Upper lobe of left lung (tissue), 6 donors: ENCODE data around the gene GATA3. TPM values are rescaled to one million over a fixed set of nuclear protein-coding genes. Genes with fewer than 3 reads are reported as not detected.

Source experiments
- ATAC-seq, 2 donors: fragments of 200-7000 bp; cut with Tn5 transposase; one replicate each; pipeline ENCODE4 v1.9.1; 2022; ENCODE audit warnings: mild to moderate bottlenecking in 2 of 2, moderate library complexity in 2 of 2; ENCODE audit not compliant: low FRiP score in 2 of 2
- DNase-seq, 2 donors: peaks; one replicate each; pipeline ENCODE4 v3.0.0-alpha.2; 2019 to 2020
- H3K27ac ChIP-seq, 4 donors: fragments of 200-600 bp; sonication (generic); one replicate each; pipeline ENCODE4 v1.5.1; 2016 to 2019
- H3K27me3 ChIP-seq, 4 donors: fragments of 200-600 bp; sonication (generic); one replicate each; pipeline ENCODE4 v1.5.1; 2017 to 2019
- H3K36me3 ChIP-seq, 4 donors: fragments of 200-600 bp; sonication (generic); one replicate each; pipeline ENCODE4 v1.5.1; 2016 to 2019
- H3K4me1 ChIP-seq, 4 donors: fragments of 200-600 bp; sonication (generic); one replicate each; pipeline ENCODE4 v1.5.1; 2018 to 2019
- H3K4me3 ChIP-seq, 4 donors: fragments of 200-600 bp; sonication (generic); one replicate each; pipeline ENCODE4 v1.5.1; 2017 to 2019; ENCODE audit warnings: mild to moderate bottlenecking in 2 of 4, moderate library complexity in 1 of 4
- H3K9me3 ChIP-seq, 4 donors: fragments of 200-600 bp; sonication (generic); one replicate each; pipeline ENCODE4 v1.5.1; 2018 to 2019
- CTCF ChIP-seq, 6 experiments: fragments of 450-650 bp in 4 of 6; fragments of 200-600 bp in 2 of 6; sonication (generic) in 2 of 6; IDR thresholded peaks; one replicate each; pipeline ENCODE4 v1.5.1; 2016 to 2019; ENCODE audit warnings: antibody characterized with exemption in 6 of 6
- EP300 ChIP-seq, 4 donors: sonication (generic); formaldehyde crosslinking; IDR thresholded peaks; one replicate each; pipeline ENCODE4 v1.5.1; 2017; ENCODE audit warnings: antibody characterized with exemption in 4 of 4, control low read depth in 2 of 4
- POLR2A ChIP-seq, 4 donors: fragments of 450-650 bp; IDR thresholded peaks; one replicate each; pipeline ENCODE4 v1.5.1; 2016 to 2017; ENCODE audit warnings: antibody characterized with exemption in 4 of 4, mild to moderate bottlenecking in 2 of 4
- POLR2AphosphoS5 ChIP-seq, 2 donors: sonication (generic); formaldehyde crosslinking; IDR thresholded peaks; one replicate each; pipeline ENCODE4 v1.5.1; 2017; ENCODE audit warnings: antibody characterized with exemption in 2 of 2
- WGBS, 2 donors: methylation state at CpG; one replicate each; pipeline ENCODE4 v1.1.5; 2017 to 2018; 5-methylcytosine and 5-hydroxymethylcytosine counted together
- total RNA-seq, 6 donors: library from RNA; depleted of rRNA in 4 of 6; stranded (reverse); fragments of >200 nt in 4 of 6; gene quantifications; one replicate each; pipeline versions ENCODE4 v1.1.0 to v1.2.1, GENCODE V29; 2016 to 2021
- donor health status: DM: no; HTN: no; CAD: no; lungs with moderate emphysema.
- donor health status: DM: no; HTN: yes; CAD: no; lungs with severe emphysema.

Gene GATA3
- total RNA-seq, 6 donors from 2014 or later, result 0.22 to 6.3 (median 2.7) TPM

- peak; percentile 70 to 97 for DNase-seq
- Histone ChIP-seq H3K36me3 (no peaks in the 10 kb centered on the region), H3K4me1 (peaks cover 49 to 89% (median 70%) of the 10 kb centered on the region in 4 donors), H3K4me3 (peak overlapping the region; percentile 31 to 60 (median 54)), H3K27ac (peak overlapping the region in 3 of 4 donors; percentile 54 to 86 (median 80)), H3K27me3 (peaks cover 2 to 87% (median 52%) of the 10 kb centered on the region in 4 donors), H3K9me3 (no peaks in the 10 kb centered on the region)
- peak; percentile 82 to 85 for ATAC-seq
- peak in 1 of 4 donors; percentile 22 for TF ChIP-seq POLR2A (IDR thresholded peaks at IDR 0.05)
- no peak for TF ChIP-seq EP300 (IDR thresholded peaks at IDR 0.05)
- peak in 5 of 6 experiments; percentile 84 to 89 (median 86) for TF ChIP-seq CTCF (IDR thresholded peaks at IDR 0.05)
- WGBS, 2 donors, result 1 to 5% methylated on average over 18 to 30 of the region's 60 CpGs
Observed at GRCh38 chr10:8053446-8054243, 843 bp upstream of the GATA3 start.

GRCh38 chr10:8054244-8054493 lies 319 bp upstream of the GATA3 start:
- WGBS, 2 donors, result 1 to 2% methylated on average over 9 to 14 of the region's 25 CpGs
- Histone ChIP-seq H3K27me3 (peaks cover 0 to 86% (median 49%) of the 10 kb centered on the region in 4 donors), H3K27ac (peak overlapping the region in 3 of 4 donors; percentile 77 to 86 (median 80)), H3K36me3 (no peaks in the 10 kb centered on the region), H3K4me1 (peaks cover 48 to 89% (median 67%) of the 10 kb centered on the region in 4 donors), H3K4me3 (peak overlapping the region; percentile 23 to 60 (median 54)), H3K9me3 (no peaks in the 10 kb centered on the region)
- peak in 1 of 2 donors; percentile 27 for ATAC-seq
- DNase-seq, result no peak
- TF ChIP-seq POLR2A (IDR thresholded peaks at IDR 0.05) (no peak), EP300 (IDR thresholded peaks at IDR 0.05) (no peak), CTCF (IDR thresholded peaks at IDR 0.05) (no peak), POLR2AphosphoS5 (IDR thresholded peaks at IDR 0.05) (no peak)

GRCh38 chr10:8055420-8056349 lies 1.2 kb downstream of the GATA3 start:
- ATAC-seq, result no peak
- peaks cover 0 to 71% (median 38%) of the 10 kb centered on the region in 4 donors for H3K27me3 ChIP-seq
- TF ChIP-seq POLR2AphosphoS5 (IDR thresholded peaks at IDR 0.05) (no peak), EP300 (IDR thresholded peaks at IDR 0.05) (no peak), POLR2A (IDR thresholded peaks at IDR 0.05) (no peak), CTCF (IDR thresholded peaks at IDR 0.05) (no peak)
- H3K4me3 ChIP-seq, result peak overlapping the region; percentile 6 to 60 (median 54)
- H3K9me3 ChIP-seq, result no peaks in the 10 kb centered on the region
- peak in 1 of 2 donors; percentile 87 for DNase-seq
- H3K27ac ChIP-seq, result peak overlapping the region; percentile 61 to 88 (median 82)
- H3K36me3 ChIP-seq, result no peaks in the 10 kb centered on the region
- H3K4me1 ChIP-seq, result peaks cover 45 to 88% (median 64%) of the 10 kb centered on the region in 4 donors
- WGBS, 2 donors, result 8 to 12% methylated on average over 33 to 51 of the region's 85 CpGs

DNA sequence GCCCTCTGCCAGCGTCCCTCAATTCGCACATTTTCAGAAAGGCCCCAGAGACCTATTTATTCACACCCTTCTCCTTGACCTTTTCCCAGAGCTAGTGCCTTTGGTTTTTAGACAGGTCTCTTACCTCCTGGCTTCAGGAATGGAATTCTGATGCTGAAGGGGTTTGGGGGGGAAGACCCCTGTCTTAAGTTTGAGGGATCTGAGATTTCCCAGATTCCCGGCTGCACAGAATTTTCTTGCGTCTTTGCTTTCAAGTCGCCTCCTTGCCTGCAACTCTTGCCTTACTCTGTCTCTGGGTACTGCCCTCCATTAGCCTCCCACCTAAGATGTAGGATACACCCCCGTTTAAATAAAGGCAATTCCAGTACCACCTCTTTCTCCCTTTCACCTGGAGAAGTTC lies 1.9 kb downstream of the GATA3 start:
- H3K9me3 ChIP-seq, result no peaks in the 10 kb centered on the region
- no peak for DNase-seq
- H3K4me1 ChIP-seq, result peaks cover 43 to 88% (median 60%) of the 10 kb centered on the region in 4 donors
- no peaks in the 10 kb centered on the region for H3K36me3 ChIP-seq
- H3K27me3 ChIP-seq, result peaks cover 0 to 64% (median 31%) of the 10 kb centered on the region in 4 donors
- TF ChIP-seq EP300 (IDR thresholded peaks at IDR 0.05) (no peak), POLR2AphosphoS5 (IDR thresholded peaks at IDR 0.05) (no peak), CTCF (IDR thresholded peaks at IDR 0.05) (no peak), POLR2A (IDR thresholded peaks at IDR 0.05) (no peak)
- peak overlapping the region; percentile 61 to 88 (median 82) for H3K27ac ChIP-seq
- peak overlapping the region; percentile 6 to 60 (median 54) for H3K4me3 ChIP-seq
- ATAC-seq, result no peak
- WGBS, 2 donors, result 31 to 43% methylated on average over 6 of the region's 6 CpGs
